Body of pancreas (tissue), 4 donors: Measurements from ENCODE around the gene TTC7B.

Experiments used
- CTCF ChIP-seq, 7 experiments: fragments of 450-650 bp in 4 of 7; fragments of 200-600 bp in 3 of 7; sonication (generic) in 3 of 7; IDR thresholded peaks; one replicate each; pipeline ENCODE4 v1.5.1; 2016 to 2019; ENCODE audit warnings: antibody characterized with exemption in 7 of 7
- POLR2A ChIP-seq, 3 donors: fragments of 450-650 bp; IDR thresholded peaks; one replicate each; pipeline ENCODE4 v1.6.1; 2016; ENCODE audit warnings: antibody characterized with exemption in 3 of 3, mild to moderate bottlenecking in 2 of 3

- no peak for TF ChIP-seq CTCF (IDR thresholded peaks at IDR 0.05)
- no peak for TF ChIP-seq POLR2A (IDR thresholded peaks at IDR 0.05)
Observed at GRCh38 chr14:90495357-90496276, 320.6 kb downstream of the TTC7B start.
